A549 (cell line): ENCODE measurements around the gene MUC5AC. TPM values are rescaled to one million over a fixed set of nuclear protein-coding genes. Genes with fewer than 3 reads are reported as not detected.

Source experiments
- ATAC-seq, 2 experiments: fragments of 200-7000 bp in 1 of 2; fragments of >200 bp in 1 of 2; cut with Nextera tagmentation in 1 of 2; cut with Tn5 transposase in 1 of 2; 3 replicates each; pipeline versions ENCODE4 v1.8.0 to v1.9.1; 2018 to 2020; ENCODE audit warnings: mild to moderate bottlenecking in 1 of 2, moderate library complexity in 1 of 2
- CTCF ChIA-PET: fragments of 300-600 bp; sonication (Branson Sonifier 250); formaldehyde crosslinking; extraction: SDS; loops from one replicate; lab custom pipeline; 2021; ENCODE audit warnings: antibody characterized with exemption, inconsistent platforms; lab: Yijun Ruan, JAX
- POLR2A ChIA-PET: fragments of 350-600 bp; formaldehyde crosslinking; extraction: SDS; loops from one replicate; lab custom pipeline; 2021; ENCODE audit warnings: antibody characterized with exemption, inconsistent platforms; lab: Yijun Ruan, JAX
- DNase-seq, 2 experiments: peaks; one replicate each; pipeline versions ENCODE4 v3.0.0 to v3.0.0-alpha.2; 2011 to 2016; ENCODE audit warnings: low read depth in 1 of 2, low spot score in 1 of 2
- FAIRE-seq: peaks from 2 replicates; lab custom pipeline; 2011; peaks lifted over from hg19 to GRCh38; lab: Jason Lieb, UNC
- H3K27ac ChIP-seq, 2 experiments: fragments of >200 bp; sonication (Bioruptor Twin); formaldehyde crosslinking; 3 replicates each; pipeline ENCODE4 v1.5.1; 2016 to 2017
- H3K4me1 ChIP-seq: fragments of >200 bp; sonication (Bioruptor Twin); formaldehyde crosslinking; 3 replicates; pipeline ENCODE4 v1.6.1; 2016
- H3K4me2 ChIP-seq: fragments of >200 bp; sonication (Bioruptor Twin); formaldehyde crosslinking; 3 replicates; pipeline ENCODE4 v1.6.1; 2016
- H3K4me3 ChIP-seq: fragments of >200 bp; sonication (Bioruptor Twin); formaldehyde crosslinking; 3 replicates; pipeline ENCODE4 v1.5.1; 2016
- H3K9me3 ChIP-seq: fragments of >200 bp; sonication (Bioruptor Twin); formaldehyde crosslinking; 3 replicates; pipeline ENCODE4 v1.6.1; 2016
- BHLHE40 ChIP-seq: IDR thresholded peaks from 2 replicates; pipeline ENCODE4 v1.6.1; 2012; ENCODE audit warnings: low read depth, low read length, inconsistent platforms
- CEBPB ChIP-seq, 2 experiments: fragments of >200 bp in 1 of 2; sonication (Bioruptor Twin) in 1 of 2; formaldehyde crosslinking in 1 of 2; IDR thresholded peaks; 2 replicates each; pipeline ENCODE4 v1.6.1; 2012 to 2016
- EHMT2 ChIP-seq: fragments of 200-600 bp; sonication (generic); IDR thresholded peaks from 2 replicates; pipeline ENCODE4 v1.6.1; 2016; ENCODE audit warnings: antibody characterized with exemption, low read depth, mild to moderate bottlenecking, moderate library complexity
- EP300 ChIP-seq, 2 experiments: fragments of >200 bp; sonication (Bioruptor Twin); formaldehyde crosslinking; IDR thresholded peaks; 2 replicates in 1 of 2; 3 replicates in 1 of 2; pipeline ENCODE4 v1.6.1; 2016 to 2017
- ESRRA ChIP-seq: fragments of 150-350 bp; IDR thresholded peaks from 2 replicates; pipeline ENCODE4 v1.6.1; 2014; ENCODE audit warnings: mild to moderate bottlenecking, low read length, borderline replicate concordance
- FOSB ChIP-seq: fragments of 250-450 bp; sonication (Bioruptor Pico); IDR thresholded peaks from 2 replicates; pipeline ENCODE4 v1.5.0; 2020; ENCODE audit warnings: mild to moderate bottlenecking, moderate library complexity
- FOSL2 ChIP-seq, 2 experiments: fragments of 450-650 bp in 1 of 2; fragments of >200 bp in 1 of 2; sonication (Bioruptor Twin) in 1 of 2; formaldehyde crosslinking; IDR thresholded peaks; 2 replicates each; pipeline versions ENCODE4 v1.5.0 to v1.6.1; 2016 to 2020; ENCODE audit warnings: mild to moderate bottlenecking in 1 of 2, moderate library complexity in 1 of 2
- FOXS1 ChIP-seq: fragments of 250-450 bp; sonication (Bioruptor Pico); IDR thresholded peaks from 2 replicates; pipeline ENCODE4 v1.5.0; 2020; ENCODE audit warnings: mild to moderate bottlenecking, moderate library complexity
- GATA3 ChIP-seq: IDR thresholded peaks from 2 replicates; pipeline ENCODE4 v1.6.1; 2012; ENCODE audit warnings: borderline replicate concordance
- HDAC2 ChIP-seq: fragments of 200-600 bp; sonication (generic); IDR thresholded peaks from 2 replicates; pipeline ENCODE4 v1.6.1; 2016
- HEYL ChIP-seq: fragments of 250-450 bp; sonication (Bioruptor Pico); IDR thresholded peaks from 2 replicates; pipeline ENCODE4 v1.8.0; 2021; ENCODE audit warnings: mild to moderate bottlenecking, moderate library complexity
- HOXB13 ChIP-seq: fragments of 250-450 bp; sonication (Bioruptor Pico); IDR thresholded peaks from 2 replicates; pipeline ENCODE4 v1.5.0; 2020; ENCODE audit warnings: low read depth, mild to moderate bottlenecking, moderate library complexity
- HOXB5 ChIP-seq: fragments of 250-450 bp; sonication (Bioruptor Pico); IDR thresholded peaks from 2 replicates; pipeline ENCODE4 v1.5.0; 2020; ENCODE audit warnings: mild to moderate bottlenecking, moderate library complexity
- JUNB ChIP-seq: fragments of >200 bp; sonication (Bioruptor Twin); formaldehyde crosslinking; IDR thresholded peaks from 2 replicates; pipeline ENCODE4 v1.6.1; 2016
- KDM1A ChIP-seq: fragments of 200-600 bp; sonication (generic); IDR thresholded peaks from 2 replicates; pipeline ENCODE4 v1.6.1; 2016; ENCODE audit warnings: low read depth, mild to moderate bottlenecking
- MAFK ChIP-seq: fragments of 450-650 bp; IDR thresholded peaks from 2 replicates; pipeline ENCODE4 v1.6.1; 2014; ENCODE audit not compliant: partially characterized antibody
- MAZ ChIP-seq: fragments of 150-350 bp; IDR thresholded peaks from 2 replicates; pipeline ENCODE4 v1.6.1; 2014; ENCODE audit warnings: antibody characterized with exemption, low read depth, low read length, borderline replicate concordance
- NR3C1 ChIP-seq: fragments of >200 bp; sonication (Bioruptor Twin); formaldehyde crosslinking; IDR thresholded peaks from 3 replicates; pipeline ENCODE4 v1.6.1; 2017
- POLR2A ChIP-seq: IDR thresholded peaks from 2 replicates; pipeline ENCODE4 v1.6.1; 2012; ENCODE audit warnings: mild to moderate bottlenecking, low read length
- POLR2AphosphoS2 ChIP-seq: conservative IDR thresholded peaks from 2 replicates; pipeline ENCODE4 v1.6.1; 2012; ENCODE audit warnings: low read length, improper control_type of control experiment, inconsistent platforms
- RARB ChIP-seq: fragments of 250-450 bp; sonication (Bioruptor Pico); IDR thresholded peaks from 2 replicates; pipeline ENCODE4 v1.8.0; 2021; ENCODE audit warnings: mild to moderate bottlenecking, moderate library complexity
- SMC3 ChIP-seq: fragments of >200 bp; sonication (Bioruptor Twin); formaldehyde crosslinking; IDR thresholded peaks from 3 replicates; pipeline ENCODE4 v1.6.1; 2018; ENCODE audit warnings: inconsistent platforms
- SREBF2 ChIP-seq: fragments of 450-650 bp; IDR thresholded peaks from 2 replicates; pipeline ENCODE4 v1.6.1; 2014; ENCODE audit warnings: mild to moderate bottlenecking, moderate library complexity
- TFCP2L1 ChIP-seq: fragments of 250-450 bp; sonication (Bioruptor Pico); IDR thresholded peaks from 2 replicates; pipeline ENCODE4 v1.5.0; 2021; ENCODE audit warnings: mild to moderate bottlenecking
- TP53 ChIP-seq: fragments of 250-450 bp; sonication (Bioruptor Pico); IDR thresholded peaks from 2 replicates; pipeline ENCODE4 v1.5.0; 2021; ENCODE audit warnings: mild to moderate bottlenecking, moderate library complexity
- ZNF302 ChIP-seq: fragments of 250-450 bp; sonication (Bioruptor Pico); IDR thresholded peaks from 2 replicates; pipeline ENCODE4 v1.9.0; 2021; ENCODE audit warnings: inconsistent platforms, mild to moderate bottlenecking, moderate library complexity
- WGBS: methylation state at CpG from one replicate; pipeline ENCODE4 v1.1.6; 2017; ENCODE audit errors: missing lambda C conversion rate; 5-methylcytosine and 5-hydroxymethylcytosine counted together
- polyA plus RNA-seq, 4 experiments: library from polyadenylated mRNA; depleted of rRNA in 3 of 4; stranded (reverse); fragments of >200 nt; fragmentation: RNase III in 1 of 4; extraction: RNeasy Plus Mini Kit Qiagen cat#74134 plus additional on column Dnase treatment in 1 of 4; gene quantifications; 2 replicates in 3 of 4; 3 replicates in 1 of 4; pipeline ENCODE4 v1.2.3, GENCODE V29; 2011 to 2017
- TF ChIP-seq, protein P1 (sequence below): fragments of >200 bp; sonication (Bioruptor Twin); formaldehyde crosslinking; IDR thresholded peaks from 2 replicates; pipeline ENCODE4 v1.6.1; 2016
- TF ChIP-seq, protein P2 (sequence below): IDR thresholded peaks from 2 replicates; pipeline ENCODE4 v1.6.1; 2012
- TF ChIP-seq, protein P3 (sequence below): fragments of 250-450 bp; sonication (Bioruptor Pico); IDR thresholded peaks from 2 replicates; pipeline ENCODE4 v1.5.0; 2020; ENCODE audit warnings: low read depth, mild to moderate bottlenecking, moderate library complexity
- TF ChIP-seq, protein P4 (sequence below): IDR thresholded peaks from 2 replicates; pipeline ENCODE4 v1.6.1; 2012; ENCODE audit warnings: low read depth, borderline replicate concordance
- TF ChIP-seq, protein P5 (sequence below): fragments of 200-600 bp; sonication (generic); IDR thresholded peaks from 2 replicates; pipeline ENCODE4 v1.6.1; 2016; ENCODE audit warnings: antibody characterized with exemption, mild to moderate bottlenecking, moderate library complexity
- TF ChIP-seq, protein P6 (sequence below): fragments of >200 bp; sonication (Bioruptor Twin); formaldehyde crosslinking; IDR thresholded peaks from 3 replicates; pipeline ENCODE4 v1.5.1; 2016
- TF ChIP-seq, protein P7 (sequence below): IDR thresholded peaks from 2 replicates; pipeline ENCODE4 v1.6.1; 2012

MUC5AC gene
- polyA plus RNA-seq, 2 of the 4 experiments (the other 2 are of a cell fraction), result 0.18 to 7.4 TPM

DNA sequence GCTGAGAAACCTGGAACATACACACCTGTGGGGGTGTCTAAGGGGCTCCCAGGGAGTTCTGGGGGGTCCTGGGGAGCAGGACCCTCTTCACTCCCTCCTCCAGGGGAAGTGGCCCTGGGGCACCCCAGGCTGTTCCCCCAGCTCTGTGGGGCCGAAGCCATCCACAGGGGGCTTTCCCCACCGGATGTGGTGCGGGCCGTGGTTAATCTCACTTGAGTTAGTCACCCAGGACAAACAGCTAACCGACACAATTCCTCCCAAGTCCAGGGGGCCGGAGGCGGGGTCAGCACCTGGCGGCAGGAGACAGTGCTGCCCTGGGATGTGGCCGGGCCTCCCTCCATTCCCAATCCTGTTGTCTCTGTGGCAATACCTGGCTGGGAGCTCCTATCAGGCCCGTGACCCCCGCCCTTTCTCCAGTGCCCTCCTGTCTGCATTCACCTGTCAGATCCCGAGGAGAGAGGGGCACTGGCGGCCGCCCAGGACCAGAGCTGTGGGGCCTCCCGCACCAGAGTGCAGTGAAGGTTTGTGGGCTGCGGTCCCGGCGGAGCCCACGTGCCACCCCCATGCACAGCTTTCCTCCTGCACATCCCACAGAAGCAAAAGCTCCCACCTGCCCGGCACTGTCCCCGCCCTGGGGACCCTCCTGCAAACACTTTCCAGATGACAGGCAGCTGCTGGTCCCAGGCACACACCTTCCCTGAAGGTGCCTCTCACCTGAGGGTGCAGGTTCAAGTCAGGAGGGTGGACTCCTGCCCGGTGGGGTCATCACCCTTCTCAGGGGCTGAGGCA is 5.2 kb upstream of the MUC5AC start:
- H3K4me2 ChIP-seq, result peak overlapping the region; percentile 91
- peak overlapping the region; percentile 97 to 99 for H3K27ac ChIP-seq
- DNase-seq (peak; percentile 63 to 88), ATAC-seq (peak; percentile 16 to 42; a peak in 5 of 6 replicates), FAIRE-seq (no peak)
- 6% methylated on average over 22 of the region's 22 CpGs for WGBS
- peaks cover 6% of the 10 kb centered on the region; the same call in 1 of the 3 replicates for H3K9me3 ChIP-seq
- H3K4me1 ChIP-seq, result peaks cover 61% of the 10 kb centered on the region
- CTCF ChIA-PET, result interaction anchor here (0.6 to 1.9 kb wide), 10 partner anchors 9 to 68 kb away, joined by 3 to 6 read pairs (median 4); no protein-coding TSS in a partner anchor
- peak overlapping the region; percentile 23 for H3K4me3 ChIP-seq
- POLR2A ChIA-PET, result no interaction called here
- TF ChIP-seq, protein P1, sequence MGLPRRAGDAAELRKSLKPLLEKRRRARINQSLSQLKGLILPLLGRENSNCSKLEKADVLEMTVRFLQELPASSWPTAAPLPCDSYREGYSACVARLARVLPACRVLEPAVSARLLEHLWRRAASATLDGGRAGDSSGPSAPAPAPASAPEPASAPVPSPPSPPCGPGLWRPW, result no peak
- no peak for TF ChIP-seq FOXS1 (CRISPR knock-in tag)
- no peak; the same call in 1 of the 2 replicates for TF ChIP-seq POLR2A
- TF ChIP-seq, protein P2, sequence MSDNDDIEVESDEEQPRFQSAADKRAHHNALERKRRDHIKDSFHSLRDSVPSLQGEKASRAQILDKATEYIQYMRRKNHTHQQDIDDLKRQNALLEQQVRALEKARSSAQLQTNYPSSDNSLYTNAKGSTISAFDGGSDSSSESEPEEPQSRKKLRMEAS, result peak; percentile 62
- no peak for TF ChIP-seq MAZ
- no peak for TF ChIP-seq TFCP2L1 (CRISPR knock-in tag)
- 0 out of 4 replicates have a peak, but pooled peaks of 1 of the 2 experiments have one; percentile 11 for TF ChIP-seq CEBPB (IDR thresholded peaks at IDR 0.05)
- no peak for TF ChIP-seq SREBF2
- TF ChIP-seq HOXB5, result no peak
- TF ChIP-seq, protein P3, sequence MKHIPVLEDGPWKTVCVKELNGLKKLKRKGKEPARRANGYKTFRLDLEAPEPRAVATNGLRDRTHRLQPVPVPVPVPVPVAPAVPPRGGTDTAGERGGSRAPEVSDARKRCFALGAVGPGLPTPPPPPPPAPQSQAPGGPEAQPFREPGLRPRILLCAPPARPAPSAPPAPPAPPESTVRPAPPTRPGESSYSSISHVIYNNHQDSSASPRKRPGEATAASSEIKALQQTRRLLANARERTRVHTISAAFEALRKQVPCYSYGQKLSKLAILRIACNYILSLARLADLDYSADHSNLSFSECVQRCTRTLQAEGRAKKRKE (CRISPR knock-in tag), result peak; percentile 48; the same call in 1 of the 2 replicates
- TF ChIP-seq, protein P4, sequence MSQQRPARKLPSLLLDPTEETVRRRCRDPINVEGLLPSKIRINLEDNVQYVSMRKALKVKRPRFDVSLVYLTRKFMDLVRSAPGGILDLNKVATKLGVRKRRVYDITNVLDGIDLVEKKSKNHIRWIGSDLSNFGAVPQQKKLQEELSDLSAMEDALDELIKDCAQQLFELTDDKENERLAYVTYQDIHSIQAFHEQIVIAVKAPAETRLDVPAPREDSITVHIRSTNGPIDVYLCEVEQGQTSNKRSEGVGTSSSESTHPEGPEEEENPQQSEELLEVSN, result peak; percentile 32; the same call in 1 of the 2 replicates
- no peak for TF ChIP-seq MAFK
- no peak; the same call in 1 of the 2 replicates for TF ChIP-seq HOXB13 (CRISPR knock-in tag)
- TF ChIP-seq FOSL2 (IDR thresholded peaks at IDR 0.05), result no peak
- peak; percentile 81 for TF ChIP-seq FOSL2 (CRISPR knock-in tag; IDR thresholded peaks at IDR 0.05)
- TF ChIP-seq SMC3, result no peak
- TF ChIP-seq FOSB (CRISPR knock-in tag), result 0 out of 2 replicates have a peak, but pooled peaks have one; percentile 15
- TF ChIP-seq, protein P5, sequence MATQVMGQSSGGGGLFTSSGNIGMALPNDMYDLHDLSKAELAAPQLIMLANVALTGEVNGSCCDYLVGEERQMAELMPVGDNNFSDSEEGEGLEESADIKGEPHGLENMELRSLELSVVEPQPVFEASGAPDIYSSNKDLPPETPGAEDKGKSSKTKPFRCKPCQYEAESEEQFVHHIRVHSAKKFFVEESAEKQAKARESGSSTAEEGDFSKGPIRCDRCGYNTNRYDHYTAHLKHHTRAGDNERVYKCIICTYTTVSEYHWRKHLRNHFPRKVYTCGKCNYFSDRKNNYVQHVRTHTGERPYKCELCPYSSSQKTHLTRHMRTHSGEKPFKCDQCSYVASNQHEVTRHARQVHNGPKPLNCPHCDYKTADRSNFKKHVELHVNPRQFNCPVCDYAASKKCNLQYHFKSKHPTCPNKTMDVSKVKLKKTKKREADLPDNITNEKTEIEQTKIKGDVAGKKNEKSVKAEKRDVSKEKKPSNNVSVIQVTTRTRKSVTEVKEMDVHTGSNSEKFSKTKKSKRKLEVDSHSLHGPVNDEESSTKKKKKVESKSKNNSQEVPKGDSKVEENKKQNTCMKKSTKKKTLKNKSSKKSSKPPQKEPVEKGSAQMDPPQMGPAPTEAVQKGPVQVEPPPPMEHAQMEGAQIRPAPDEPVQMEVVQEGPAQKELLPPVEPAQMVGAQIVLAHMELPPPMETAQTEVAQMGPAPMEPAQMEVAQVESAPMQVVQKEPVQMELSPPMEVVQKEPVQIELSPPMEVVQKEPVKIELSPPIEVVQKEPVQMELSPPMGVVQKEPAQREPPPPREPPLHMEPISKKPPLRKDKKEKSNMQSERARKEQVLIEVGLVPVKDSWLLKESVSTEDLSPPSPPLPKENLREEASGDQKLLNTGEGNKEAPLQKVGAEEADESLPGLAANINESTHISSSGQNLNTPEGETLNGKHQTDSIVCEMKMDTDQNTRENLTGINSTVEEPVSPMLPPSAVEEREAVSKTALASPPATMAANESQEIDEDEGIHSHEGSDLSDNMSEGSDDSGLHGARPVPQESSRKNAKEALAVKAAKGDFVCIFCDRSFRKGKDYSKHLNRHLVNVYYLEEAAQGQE, result no peak
- no peak for TF ChIP-seq RARB (CRISPR knock-in tag)
- peak; percentile 87 for TF ChIP-seq GATA3
- TF ChIP-seq HEYL (CRISPR knock-in tag), result no peak
- no peak for TF ChIP-seq TP53
- no peak for TF ChIP-seq ESRRA
- TF ChIP-seq HDAC2, result no peak
- no peak for TF ChIP-seq NR3C1
- no peak for TF ChIP-seq KDM1A
- no peak for TF ChIP-seq ZNF302 (CRISPR knock-in tag)
- TF ChIP-seq EHMT2, result no peak
- TF ChIP-seq, protein P6, sequence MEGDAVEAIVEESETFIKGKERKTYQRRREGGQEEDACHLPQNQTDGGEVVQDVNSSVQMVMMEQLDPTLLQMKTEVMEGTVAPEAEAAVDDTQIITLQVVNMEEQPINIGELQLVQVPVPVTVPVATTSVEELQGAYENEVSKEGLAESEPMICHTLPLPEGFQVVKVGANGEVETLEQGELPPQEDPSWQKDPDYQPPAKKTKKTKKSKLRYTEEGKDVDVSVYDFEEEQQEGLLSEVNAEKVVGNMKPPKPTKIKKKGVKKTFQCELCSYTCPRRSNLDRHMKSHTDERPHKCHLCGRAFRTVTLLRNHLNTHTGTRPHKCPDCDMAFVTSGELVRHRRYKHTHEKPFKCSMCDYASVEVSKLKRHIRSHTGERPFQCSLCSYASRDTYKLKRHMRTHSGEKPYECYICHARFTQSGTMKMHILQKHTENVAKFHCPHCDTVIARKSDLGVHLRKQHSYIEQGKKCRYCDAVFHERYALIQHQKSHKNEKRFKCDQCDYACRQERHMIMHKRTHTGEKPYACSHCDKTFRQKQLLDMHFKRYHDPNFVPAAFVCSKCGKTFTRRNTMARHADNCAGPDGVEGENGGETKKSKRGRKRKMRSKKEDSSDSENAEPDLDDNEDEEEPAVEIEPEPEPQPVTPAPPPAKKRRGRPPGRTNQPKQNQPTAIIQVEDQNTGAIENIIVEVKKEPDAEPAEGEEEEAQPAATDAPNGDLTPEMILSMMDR, result no peak
- TF ChIP-seq JUNB, result peak; percentile 77
- TF ChIP-seq BHLHE40, result no peak
- TF ChIP-seq POLR2AphosphoS2, result no peak
- peak; percentile 78 to 88; a peak in 3 of 5 replicates for TF ChIP-seq EP300 (IDR thresholded peaks at IDR 0.05)
- TF ChIP-seq, protein P7, sequence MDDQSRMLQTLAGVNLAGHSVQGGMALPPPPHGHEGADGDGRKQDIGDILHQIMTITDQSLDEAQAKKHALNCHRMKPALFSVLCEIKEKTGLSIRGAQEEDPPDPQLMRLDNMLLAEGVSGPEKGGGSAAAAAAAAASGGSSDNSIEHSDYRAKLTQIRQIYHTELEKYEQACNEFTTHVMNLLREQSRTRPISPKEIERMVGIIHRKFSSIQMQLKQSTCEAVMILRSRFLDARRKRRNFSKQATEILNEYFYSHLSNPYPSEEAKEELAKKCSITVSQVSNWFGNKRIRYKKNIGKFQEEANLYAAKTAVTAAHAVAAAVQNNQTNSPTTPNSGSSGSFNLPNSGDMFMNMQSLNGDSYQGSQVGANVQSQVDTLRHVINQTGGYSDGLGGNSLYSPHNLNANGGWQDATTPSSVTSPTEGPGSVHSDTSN, result no peak; the same call in none of the 2 replicates
